Uterus (tissue), 2 donors: ENCODE data around the gene HECTD1.

ENCODE experiments used
- POLR2A ChIP-seq, 2 donors: fragments of 450-650 bp; IDR thresholded peaks; one replicate each; pipeline ENCODE4 v1.6.1; 2016; ENCODE audit warnings: antibody characterized with exemption in 2 of 2, mild to moderate bottlenecking in 1 of 2, moderate library complexity in 1 of 2
- TF ChIP-seq, protein P1 (sequence below), 4 experiments: fragments of 200-600 bp in 2 of 4; fragments of 450-650 bp in 2 of 4; sonication (generic) in 2 of 4; IDR thresholded peaks; one replicate each; pipeline ENCODE4 v1.5.1; 2016 to 2019; ENCODE audit warnings: antibody characterized with exemption in 4 of 4, mild to moderate bottlenecking in 2 of 4, moderate library complexity in 1 of 4

DNA sequence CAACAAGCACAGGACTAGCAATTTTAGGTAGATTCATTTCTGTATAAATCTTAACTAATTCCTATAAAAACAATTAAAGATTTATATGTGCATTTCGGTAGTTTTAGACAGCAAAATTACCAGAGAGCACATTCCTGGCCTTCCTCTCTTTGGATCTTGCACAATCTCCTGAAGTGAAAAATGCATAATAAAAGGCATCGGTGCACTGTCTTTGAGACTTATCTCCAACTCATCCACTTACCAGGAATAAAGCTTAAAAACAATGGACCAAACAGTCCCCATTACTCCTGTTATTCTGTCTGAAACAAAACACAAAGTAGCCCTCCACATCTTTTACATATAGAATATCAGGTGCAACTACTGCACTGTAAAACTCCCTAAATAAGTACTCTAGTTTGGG, 69.3 kb downstream of the HECTD1 start:
- TF ChIP-seq, protein P1, sequence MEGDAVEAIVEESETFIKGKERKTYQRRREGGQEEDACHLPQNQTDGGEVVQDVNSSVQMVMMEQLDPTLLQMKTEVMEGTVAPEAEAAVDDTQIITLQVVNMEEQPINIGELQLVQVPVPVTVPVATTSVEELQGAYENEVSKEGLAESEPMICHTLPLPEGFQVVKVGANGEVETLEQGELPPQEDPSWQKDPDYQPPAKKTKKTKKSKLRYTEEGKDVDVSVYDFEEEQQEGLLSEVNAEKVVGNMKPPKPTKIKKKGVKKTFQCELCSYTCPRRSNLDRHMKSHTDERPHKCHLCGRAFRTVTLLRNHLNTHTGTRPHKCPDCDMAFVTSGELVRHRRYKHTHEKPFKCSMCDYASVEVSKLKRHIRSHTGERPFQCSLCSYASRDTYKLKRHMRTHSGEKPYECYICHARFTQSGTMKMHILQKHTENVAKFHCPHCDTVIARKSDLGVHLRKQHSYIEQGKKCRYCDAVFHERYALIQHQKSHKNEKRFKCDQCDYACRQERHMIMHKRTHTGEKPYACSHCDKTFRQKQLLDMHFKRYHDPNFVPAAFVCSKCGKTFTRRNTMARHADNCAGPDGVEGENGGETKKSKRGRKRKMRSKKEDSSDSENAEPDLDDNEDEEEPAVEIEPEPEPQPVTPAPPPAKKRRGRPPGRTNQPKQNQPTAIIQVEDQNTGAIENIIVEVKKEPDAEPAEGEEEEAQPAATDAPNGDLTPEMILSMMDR (IDR thresholded peaks at IDR 0.05) = no peak
- no peak for TF ChIP-seq POLR2A (IDR thresholded peaks at IDR 0.05)
